Mucosa of descending colon (tissue), 3 donors: ENCODE results near the gene GALNT7. TPM values are rescaled to one million over a fixed set of nuclear protein-coding genes. Genes with fewer than 3 reads are reported as not detected.

Experiments used
- ATAC-seq: fragments of 200-7000 bp; cut with Tn5 transposase; one replicate; pipeline ENCODE4 v1.9.1; 2020; ENCODE audit warnings: mild to moderate bottlenecking, moderate library complexity
- DNase-seq, 3 donors: peaks; one replicate each; pipeline ENCODE4 v3.0.0-alpha.2; 2020
- H3K36me3 ChIP-seq: fragments of 200-600 bp; one replicate; pipeline ENCODE4 v1.8.0; 2021; ENCODE audit warnings: low read depth, mild to moderate bottlenecking
- H3K4me1 ChIP-seq: fragments of 200-600 bp; one replicate; pipeline ENCODE4 v1.8.0; 2021; ENCODE audit warnings: low read depth, mild to moderate bottlenecking
- H3K4me3 ChIP-seq: fragments of 200-600 bp; one replicate; pipeline ENCODE4 v1.8.0; 2021; ENCODE audit warnings: mild to moderate bottlenecking
- H3K9me3 ChIP-seq: fragments of 200-600 bp; one replicate; pipeline ENCODE4 v1.8.0; 2021; ENCODE audit warnings: mild to moderate bottlenecking
- CTCF ChIP-seq: fragments of 200-600 bp; IDR thresholded peaks from one replicate; pipeline ENCODE4 v1.8.0; 2022; ENCODE audit warnings: antibody characterized with exemption, mild to moderate bottlenecking
- intact Hi-C, 2 donors: fragments of 100-400 bp; cut with DNase I in 1 of 2; cut with micrococcal nuclease in 1 of 2; formaldehyde crosslinking; loops; one replicate each; pipeline versions ENCODE4 v1.11.0 to v1.11.1; 2022; cut with DNase I, micrococcal nuclease
- total RNA-seq, 3 donors: library from RNA; stranded (reverse); fragmentation: NEBNext Ultra II Directional in 2 of 3; extraction: Animal tissue kit (Norgen Biotek cat#: 25700) in 2 of 3; gene quantifications; one replicate each; pipeline versions ENCODE4 v1.2.1 to v1.2.4, GENCODE V29; 2021 to 2023
- donor health status: DM: no; HTN: no; CAD: no; lungs with moderate emphysema.
- donor health status: DM: no; HTN: no; CAD: no.
- donor health status: DM: no; HTN: yes; CAD: no.

Gene GALNT7
- total RNA-seq, 3 donors from 2014 or later, result 61.4 to 141 (median 109) TPM

GRCh38 chr4:173265751-173266150 is 97.1 kb downstream of the GALNT7 start:
- H3K4me3 ChIP-seq, result no peak overlapping the region
- ATAC-seq (no peak), DNase-seq (no peak)
- intact Hi-C loops, result no loop called here
- H3K36me3 ChIP-seq, result no peaks in the 10 kb centered on the region
- no peaks in the 10 kb centered on the region for H3K9me3 ChIP-seq
- peaks cover 5% of the 10 kb centered on the region for H3K4me1 ChIP-seq
- no peak for TF ChIP-seq CTCF

DNA sequence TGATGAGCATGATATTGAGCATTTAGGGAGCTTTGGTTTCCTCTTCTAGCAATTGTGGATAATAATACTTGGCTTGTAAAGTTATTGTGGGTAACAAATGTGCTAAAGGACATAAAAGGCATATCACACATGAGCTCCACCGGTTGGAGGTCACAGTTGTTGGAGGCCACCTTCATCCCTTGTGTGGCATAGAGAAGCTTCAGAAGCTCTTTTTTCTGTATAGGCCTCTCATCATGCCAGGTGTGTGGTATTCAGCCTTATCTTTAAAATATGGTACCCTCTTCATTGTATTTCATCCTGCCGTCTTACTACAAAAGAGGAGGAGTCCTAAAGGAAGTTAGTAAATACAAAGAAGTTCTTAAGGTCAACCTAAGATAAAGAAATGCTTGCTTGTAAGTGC is 99.1 kb downstream of the GALNT7 start:
- intact Hi-C loops, result no loop called here
- no peak overlapping the region for H3K4me3 ChIP-seq
- no peaks in the 10 kb centered on the region for H3K36me3 ChIP-seq
- TF ChIP-seq CTCF, result no peak
- ATAC-seq (no peak), DNase-seq (no peak)
- no peaks in the 10 kb centered on the region for H3K9me3 ChIP-seq
- peaks cover 5% of the 10 kb centered on the region for H3K4me1 ChIP-seq

DNA sequence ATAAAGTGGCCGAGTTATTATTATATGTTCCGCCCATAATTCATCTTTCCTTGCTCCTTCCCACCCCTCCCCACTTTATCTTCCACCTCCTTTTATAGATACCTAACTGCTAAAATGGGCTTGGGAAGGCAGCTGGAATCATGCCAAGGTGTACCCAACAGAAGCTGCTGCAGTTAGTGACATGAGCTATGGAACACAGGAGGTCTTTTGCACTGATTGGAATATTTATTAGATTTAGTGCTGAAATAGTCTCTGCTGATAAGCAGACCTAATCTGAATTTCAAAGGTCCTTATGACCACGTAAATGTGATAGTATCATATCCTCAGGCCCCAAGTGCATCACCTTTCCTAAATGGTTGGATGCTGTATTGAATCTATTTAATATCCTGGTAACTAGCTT is 100.7 kb downstream of the GALNT7 start:
- no peak overlapping the region for H3K4me3 ChIP-seq
- H3K36me3 ChIP-seq, result no peaks in the 10 kb centered on the region
- no peak for ATAC-seq
- no peak for TF ChIP-seq CTCF
- no peak for DNase-seq
- intact Hi-C loops, result no loop called here
- H3K9me3 ChIP-seq, result no peaks in the 10 kb centered on the region
- peaks cover 5% of the 10 kb centered on the region for H3K4me1 ChIP-seq

DNA sequence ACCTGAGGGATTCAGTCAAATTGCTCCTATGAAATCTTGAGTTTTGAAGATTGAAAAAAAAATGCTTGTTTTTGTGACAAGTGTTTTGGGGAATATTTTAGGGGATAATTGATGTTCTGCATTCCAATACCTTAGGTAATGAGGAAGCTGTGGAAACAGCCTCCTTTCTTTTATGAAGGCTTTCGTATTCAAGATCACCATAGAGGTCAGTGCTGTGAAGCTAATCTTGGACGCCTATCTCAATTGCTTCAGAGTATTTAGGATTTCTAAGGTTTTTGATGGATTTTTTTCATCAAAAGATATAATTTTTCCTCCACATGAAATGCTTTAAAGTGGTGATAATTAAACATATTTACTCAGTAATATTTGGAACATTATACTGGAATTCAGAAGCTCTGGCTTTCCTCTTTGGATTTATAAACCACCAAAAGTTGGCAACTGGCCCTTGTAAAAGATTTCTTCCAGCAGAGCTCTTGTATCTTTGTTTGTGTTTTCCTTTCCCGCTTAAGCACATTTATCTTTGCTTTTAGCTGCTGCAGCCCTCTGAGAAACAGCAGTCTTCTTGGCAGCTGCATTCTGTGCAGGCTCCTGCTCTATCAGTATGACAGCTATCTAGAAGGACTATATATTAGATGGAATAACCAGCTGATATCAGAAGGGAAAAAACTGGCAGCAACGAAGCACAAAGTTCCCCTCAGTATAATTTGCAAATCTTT is 101.9 kb downstream of the GALNT7 start:
- ATAC-seq (no peak), DNase-seq (no peak)
- Histone ChIP-seq H3K4me3 (no peak overlapping the region), H3K9me3 (peaks cover 2% of the 10 kb centered on the region), H3K4me1 (no peaks in the 10 kb centered on the region), H3K36me3 (no peaks in the 10 kb centered on the region)
- intact Hi-C loops, result no loop called here
- no peak for TF ChIP-seq CTCF

DNA sequence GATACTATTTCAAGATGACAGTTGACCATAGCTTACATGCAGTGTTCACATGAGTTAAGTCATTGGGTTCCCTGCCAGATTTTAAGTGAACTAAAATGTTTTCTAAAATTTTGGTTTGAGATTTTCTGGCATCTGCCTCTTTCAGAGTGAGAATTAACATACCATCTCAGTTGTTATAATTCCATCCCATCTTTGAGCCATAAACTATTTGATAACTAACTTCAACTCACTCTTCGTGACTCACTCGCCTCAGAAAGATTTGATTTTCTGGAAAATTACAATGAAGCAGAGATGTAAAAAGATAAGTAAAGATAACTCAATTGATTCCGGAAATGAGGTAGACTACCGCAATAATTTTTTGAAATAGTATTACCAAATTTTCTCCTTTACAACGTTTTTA is 103.7 kb downstream of the GALNT7 start:
- ATAC-seq (no peak), DNase-seq (no peak)
- intact Hi-C loops, result no loop called here
- H3K36me3 ChIP-seq, result no peaks in the 10 kb centered on the region
- TF ChIP-seq CTCF, result no peak
- peaks cover 2% of the 10 kb centered on the region for H3K9me3 ChIP-seq
- no peaks in the 10 kb centered on the region for H3K4me1 ChIP-seq
- H3K4me3 ChIP-seq, result no peak overlapping the region

- H3K4me1 ChIP-seq, result no peaks in the 10 kb centered on the region
- no peak for TF ChIP-seq CTCF
- no peak for ATAC-seq
- H3K9me3 ChIP-seq, result peaks cover 2% of the 10 kb centered on the region
- H3K4me3 ChIP-seq, result no peak overlapping the region
- DNase-seq, result no peak
- intact Hi-C loops, result no loop called here
- H3K36me3 ChIP-seq, result no peaks in the 10 kb centered on the region
Measured at GRCh38 chr4:173272996-173273395, 104.4 kb downstream of the GALNT7 start.
